Measurements from ENCODE around the gene PEDS1. TPM values are rescaled to one million over a fixed set of nuclear protein-coding genes. Genes with fewer than 3 reads are reported as not detected.

Gene PEDS1
- total RNA-seq, 1 experiment from 2014 or later, result 37.7 TPM

DNA sequence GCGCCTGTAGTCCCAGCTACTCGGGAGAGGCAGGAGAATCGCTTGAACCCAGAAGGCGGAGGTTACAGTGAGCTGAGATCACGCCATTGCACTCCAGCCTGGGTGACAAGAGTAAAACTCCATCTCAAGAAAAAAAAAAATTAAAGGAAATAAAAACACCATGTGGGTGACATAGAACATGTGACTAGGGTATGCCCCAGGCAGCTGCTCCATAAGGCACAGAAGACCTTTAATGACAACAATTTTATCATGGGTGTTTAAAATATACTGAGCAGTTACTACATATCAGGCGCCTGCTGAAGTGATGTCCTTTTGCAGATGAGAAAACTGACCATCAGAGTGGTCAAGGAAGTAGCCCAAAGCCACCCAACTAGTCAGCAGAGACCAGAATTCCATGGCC lies 8.0 kb downstream of the PEDS1 start:
- Histone ChIP-seq H3K4me1 (replicated peaks; ENCODE audit: insufficient read depth) (peaks cover 67% of the 10 kb centered on the region), H3K79me2 (ENCODE audit: low read depth) (peaks cover 84% of the 10 kb centered on the region), H3K4me2 (no peak overlapping the region), H3K9me2 (ENCODE audit: insufficient read depth) (no peaks in the 10 kb centered on the region), H3K27me3 (ENCODE audit: insufficient read depth, low read depth) (no peaks in the 10 kb centered on the region), H3F3A (ENCODE audit: insufficient read depth, low read depth) (peaks cover 47% of the 10 kb centered on the region), H2AFZ (no peak overlapping the region), H3K27ac (peak overlapping the region; percentile 89), H3K9me3 (ENCODE audit: insufficient read depth, low read depth) (no peaks in the 10 kb centered on the region), H3K36me3 (ENCODE audit: low read depth) (0 out of 2 replicates have a peak, but pooled peaks cover 21% of the 10 kb centered on the region), H4K20me1 (ENCODE audit: insufficient read depth) (no peaks in the 10 kb centered on the region), H3K4me3 (no peak overlapping the region)
- CTCF ChIA-PET, result interaction anchor here (0.6 to 1.5 kb wide), 2 partner anchors 33 to 293 kb away, joined by 9 to 15 read pairs; no protein-coding TSS in a partner anchor
- TF ChIP-seq EZH2 (IDR thresholded peaks at IDR 0.05; ENCODE audit: low read depth), result no peak
- DNase-seq, result no peak
- POLR2A ChIA-PET (ENCODE audit: unreplicated experiment), result no interaction called here
- intact Hi-C loops (cut with micrococcal nuclease; ENCODE audit: unreplicated experiment), result loop anchor here (2.0 kb wide), 1 partner anchor 25 kb away; no protein-coding TSS in a partner anchor
- BruUV-seq (replicated peaks), result no TSS peak

DNA sequence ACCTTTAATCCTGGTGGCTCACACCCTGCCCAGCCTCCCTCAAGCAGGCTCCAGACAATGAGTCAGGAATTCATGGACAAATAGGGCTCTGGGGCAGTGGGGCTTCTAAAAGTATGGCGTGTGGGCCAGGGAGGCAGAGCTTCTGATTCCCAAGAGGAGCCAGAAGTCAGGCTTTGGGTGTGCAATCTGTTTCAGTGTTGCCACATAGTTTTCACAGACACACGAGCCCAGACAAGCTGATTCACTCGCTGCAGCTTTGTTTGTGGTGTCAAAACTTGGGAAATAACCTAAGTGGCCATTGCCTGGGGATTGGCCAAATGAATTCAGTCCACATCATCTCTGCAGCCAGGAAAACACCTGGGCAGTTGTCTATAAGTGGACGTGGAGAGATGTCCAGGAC lies 9.2 kb downstream of the PEDS1 start:
- no peaks in the 10 kb centered on the region for H4K20me1 ChIP-seq (ENCODE audit: insufficient read depth)
- H3K9me2 ChIP-seq (ENCODE audit: insufficient read depth), result no peaks in the 10 kb centered on the region
- peaks cover 47% of the 10 kb centered on the region for H3F3A ChIP-seq (ENCODE audit: insufficient read depth, low read depth)
- H3K27ac ChIP-seq, result peak overlapping the region; percentile 89
- peaks cover 79% of the 10 kb centered on the region for H3K79me2 ChIP-seq (ENCODE audit: low read depth)
- TF ChIP-seq EZH2 (IDR thresholded peaks at IDR 0.05; ENCODE audit: low read depth), result no peak
- no peak for TF ChIP-seq CTCF (conservative IDR thresholded peaks at IDR 0.05)
- H3K4me1 ChIP-seq (replicated peaks; ENCODE audit: insufficient read depth), result peaks cover 60% of the 10 kb centered on the region
- CTCF ChIA-PET, result interaction anchor here (1.5 kb wide), 1 partner anchor 35 kb away, joined by 9 read pairs; no protein-coding TSS in a partner anchor
- H3K27me3 ChIP-seq (ENCODE audit: insufficient read depth, low read depth), result no peaks in the 10 kb centered on the region
- no peak overlapping the region for H3K4me3 ChIP-seq
- no peak overlapping the region for H2AFZ ChIP-seq
- POLR2A ChIA-PET (ENCODE audit: unreplicated experiment), result interaction anchor here (0.6 kb wide), 1 partner anchor 35 kb away, joined by 3 read pairs; no protein-coding TSS in a partner anchor
- 0 out of 2 replicates have a peak, but pooled peaks cover 21% of the 10 kb centered on the region for H3K36me3 ChIP-seq (ENCODE audit: low read depth)
- H3K4me2 ChIP-seq, result peak overlapping the region; percentile 52
- H3K9me3 ChIP-seq (ENCODE audit: insufficient read depth, low read depth), result no peaks in the 10 kb centered on the region
- BruUV-seq (replicated peaks), result no TSS peak
- intact Hi-C loops (cut with micrococcal nuclease; ENCODE audit: unreplicated experiment), result loop anchor here (2.0 kb wide), 1 partner anchor 24 kb away; no protein-coding TSS in a partner anchor
- DNase-seq, result peak; percentile 61 to 98

GRCh38 chr20:50142812-50143211 lies 10.7 kb downstream of the PEDS1 start:
- intact Hi-C loops (cut with micrococcal nuclease; ENCODE audit: unreplicated experiment), result no loop called here
- H3K79me2 ChIP-seq (ENCODE audit: low read depth), result peaks cover 70% of the 10 kb centered on the region
- H3K4me2 ChIP-seq, result peak overlapping the region; percentile 6; the same call in 1 of the 2 replicates
- CTCF ChIA-PET, result no interaction called here
- H3K36me3 ChIP-seq (ENCODE audit: low read depth), result peaks cover 21% of the 10 kb centered on the region; the same call in 1 of the 2 replicates
- BruUV-seq (replicated peaks), result no TSS peak
- TF ChIP-seq CTCF (conservative IDR thresholded peaks at IDR 0.05), result no peak
- no peaks in the 10 kb centered on the region for H4K20me1 ChIP-seq (ENCODE audit: insufficient read depth)
- peak in 1 of 2 experiments; percentile 47 for DNase-seq
- no peaks in the 10 kb centered on the region for H3K9me2 ChIP-seq (ENCODE audit: insufficient read depth)
- H3K4me1 ChIP-seq (replicated peaks; ENCODE audit: insufficient read depth), result peaks cover 57% of the 10 kb centered on the region
- H3K27ac ChIP-seq, result no peak overlapping the region; the same call in 1 of the 2 replicates
- no peak overlapping the region for H2AFZ ChIP-seq
- POLR2A ChIA-PET (ENCODE audit: unreplicated experiment), result interaction anchor here (0.5 kb wide), 1 partner anchor 147 kb away, joined by 15 read pairs; no protein-coding TSS in a partner anchor
- H3K27me3 ChIP-seq (ENCODE audit: insufficient read depth, low read depth), result no peaks in the 10 kb centered on the region
- peaks cover 42% of the 10 kb centered on the region for H3F3A ChIP-seq (ENCODE audit: insufficient read depth, low read depth)
- H3K9me3 ChIP-seq (ENCODE audit: insufficient read depth, low read depth), result no peaks in the 10 kb centered on the region
- no peak overlapping the region for H3K4me3 ChIP-seq

Measured in PC-9 (cell line).